ENCODE results near the gene ABHD17B.

- TF ChIP-seq CTCF (IDR thresholded peaks at IDR 0.05) (no peak), POLR2AphosphoS5 (IDR thresholded peaks at IDR 0.05; ENCODE audit: insufficient read depth in 1 of 2, low read depth in 1 of 2) (no peak), POLR2A (IDR thresholded peaks at IDR 0.05) (no peak)
These were observed 47.4 kb downstream of the ABHD17B start for GRCh38 chr9:71863631-71864030.
